HG02970 (cell line): ENCODE results near the gene ADAM22.

Experiments used
- ATAC-seq: cut with Tn5 transposase; IDR thresholded peaks from one replicate; pipeline ENCODE4 v1.9.1; 2021; ENCODE audit warnings: mild to moderate bottlenecking, moderate library complexity, moderate number of reproducible peaks; ENCODE audit not compliant: unreplicated experiment, low FRiP score

Gene ADAM22

DNA sequence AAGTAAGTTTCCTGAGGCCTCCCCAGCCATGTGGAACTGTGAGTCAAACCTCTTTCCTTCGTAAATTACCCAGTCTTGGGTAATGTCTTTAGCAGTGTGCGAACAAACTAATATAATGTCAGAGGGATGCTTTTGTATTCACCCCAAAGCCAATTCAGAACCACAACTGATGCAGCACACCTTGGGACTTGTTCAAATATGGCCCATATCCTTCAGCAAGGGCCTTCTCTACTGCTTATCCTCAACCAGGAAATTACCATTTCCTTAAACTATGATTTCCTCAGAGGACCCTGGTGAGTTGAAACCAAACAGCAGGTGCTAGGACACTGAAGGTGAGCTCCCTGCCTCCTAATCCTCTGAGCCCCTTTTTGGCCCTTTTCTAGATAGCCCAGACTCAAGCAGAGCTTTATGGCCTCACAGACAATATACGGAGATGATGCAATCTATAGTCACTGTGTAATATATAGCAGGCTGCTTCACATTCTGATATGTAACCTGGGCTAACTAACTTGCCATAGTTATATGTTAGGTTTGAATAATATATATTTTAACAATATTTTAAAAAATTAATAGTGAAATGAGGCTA is 270.6 kb downstream of the ADAM22 start:
- no peak for ATAC-seq

DNA sequence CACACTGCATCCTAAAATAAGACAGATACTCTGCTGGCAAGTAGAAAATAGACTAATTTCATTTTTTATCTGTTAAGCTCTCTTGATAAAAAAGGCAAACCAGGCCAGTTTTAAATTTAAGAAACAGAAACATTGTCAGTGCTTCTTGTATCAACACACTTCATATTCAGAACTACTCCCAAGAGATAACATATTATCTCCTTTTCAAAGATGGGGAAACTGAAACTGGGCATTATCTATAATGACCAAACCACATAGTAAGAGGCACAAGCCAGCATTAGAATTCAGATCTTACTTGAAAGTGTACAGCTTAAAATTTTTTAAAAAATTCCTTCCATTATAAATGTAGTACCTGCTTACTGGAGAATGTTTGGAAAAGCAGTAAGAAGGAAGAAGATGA is 271.1 kb downstream of the ADAM22 start:
- no peak for ATAC-seq

DNA sequence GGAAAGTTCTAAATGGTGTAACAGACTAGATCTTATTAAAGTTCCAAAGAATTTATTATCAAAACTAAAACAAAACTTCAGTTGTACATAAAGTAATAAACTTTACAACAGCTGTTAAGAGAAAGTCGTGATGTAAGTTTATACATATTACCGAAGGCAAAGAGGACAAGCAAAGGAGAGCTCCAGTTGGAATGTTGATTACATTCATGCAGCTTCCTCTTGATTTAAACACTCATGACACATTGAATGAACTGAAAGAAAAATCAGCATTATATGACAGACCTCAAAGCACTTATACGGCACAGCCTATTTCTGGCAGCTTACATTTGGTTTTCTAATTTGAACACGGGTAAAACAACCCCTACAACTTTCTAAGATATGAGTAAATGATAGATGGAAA is 272.2 kb downstream of the ADAM22 start:
- no peak for ATAC-seq

DNA sequence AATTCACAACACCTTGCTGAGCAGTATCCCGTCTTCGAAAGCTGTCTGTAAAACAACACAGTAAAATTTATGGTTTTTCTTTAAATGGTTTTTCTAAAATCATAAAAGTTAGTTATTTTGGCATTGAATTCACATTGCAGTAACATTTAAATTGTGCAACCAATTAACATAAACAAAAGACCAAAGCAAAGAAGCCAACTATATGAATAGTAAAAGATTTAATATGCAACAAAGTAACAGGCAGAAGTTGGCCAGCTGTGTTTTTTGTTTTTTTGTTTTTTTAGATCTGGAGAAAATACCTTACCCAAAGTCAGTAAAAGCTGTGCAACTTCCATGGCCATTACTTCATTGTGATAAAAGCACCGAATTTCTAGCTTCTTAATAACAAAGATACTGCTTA is 274.5 kb downstream of the ADAM22 start:
- no peak for ATAC-seq

DNA sequence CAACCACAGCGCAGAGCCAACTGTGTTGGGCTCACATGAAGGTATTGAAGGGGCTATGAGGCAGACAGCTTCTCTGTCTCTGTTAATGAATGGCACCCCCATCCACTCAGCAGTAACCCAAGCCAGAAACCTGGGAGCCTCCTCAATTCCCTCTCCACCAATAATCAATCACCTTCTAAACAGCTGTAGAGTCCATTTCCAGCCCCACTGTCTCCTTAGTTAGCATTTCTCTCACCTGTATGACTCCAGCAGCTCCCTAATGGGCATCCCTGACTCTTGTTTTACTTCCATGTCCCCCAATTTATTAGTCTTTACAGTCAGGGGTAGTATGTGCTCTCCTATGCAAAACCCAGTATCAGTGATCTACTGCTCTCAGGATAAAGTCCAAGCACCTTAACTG is 278.9 kb downstream of the ADAM22 start:
- no peak for ATAC-seq

DNA sequence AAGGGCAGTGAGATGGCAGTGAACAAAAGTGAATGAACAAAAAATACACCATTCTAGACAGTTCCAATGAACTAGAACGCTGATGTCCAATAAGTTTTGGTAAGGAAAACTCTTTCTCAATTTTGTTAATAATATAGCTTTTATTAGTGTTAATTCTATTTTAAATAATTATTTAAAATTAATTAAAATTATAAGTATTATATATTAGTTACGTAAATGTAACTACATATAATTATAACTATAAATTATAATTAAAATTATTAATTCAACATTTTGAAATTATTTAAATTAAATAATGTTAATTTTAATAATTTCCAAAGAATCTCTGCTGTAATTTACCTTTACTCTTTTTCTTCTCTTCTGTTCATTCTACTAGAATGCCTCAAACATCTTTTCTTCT is 280.4 kb downstream of the ADAM22 start:
- no peak for ATAC-seq

DNA sequence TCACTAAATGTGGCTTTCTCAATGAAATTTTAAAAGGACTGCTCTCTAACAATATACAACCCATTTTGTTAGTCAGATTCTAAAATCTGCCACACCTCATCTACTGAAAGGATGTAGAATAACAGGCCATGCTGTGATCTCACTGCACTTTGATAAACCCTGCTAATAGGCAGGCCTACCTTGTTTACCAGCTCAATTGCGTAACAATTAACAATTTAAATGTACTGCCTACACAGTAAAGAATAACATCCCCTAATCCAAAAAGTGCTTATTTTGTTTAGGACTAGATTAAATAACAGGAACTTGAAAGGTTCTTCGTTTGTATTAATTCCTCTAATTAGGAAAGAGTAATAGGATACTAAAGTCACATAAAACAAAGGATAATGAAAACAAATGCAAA is 281.2 kb downstream of the ADAM22 start:
- no peak for ATAC-seq

DNA sequence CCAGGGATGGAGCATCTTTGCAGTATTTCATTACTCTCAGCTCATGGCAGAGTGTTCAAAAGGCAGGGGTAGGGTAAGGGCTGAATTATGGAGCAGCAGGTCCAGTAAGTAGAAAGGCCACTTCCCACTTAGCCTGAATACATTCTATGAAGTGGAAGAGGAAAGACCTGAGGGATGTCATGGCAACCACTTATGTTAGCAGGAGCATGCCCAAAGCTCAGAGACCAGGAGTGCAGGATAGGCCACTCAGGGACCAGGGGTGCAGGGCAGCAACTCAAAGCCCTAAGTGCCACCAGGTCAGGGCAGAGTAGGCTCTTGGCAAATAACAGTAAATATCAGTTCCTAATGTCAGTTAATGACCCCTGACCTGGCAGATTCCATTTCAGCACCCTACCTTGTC is 282.2 kb downstream of the ADAM22 start:
- no peak for ATAC-seq

DNA sequence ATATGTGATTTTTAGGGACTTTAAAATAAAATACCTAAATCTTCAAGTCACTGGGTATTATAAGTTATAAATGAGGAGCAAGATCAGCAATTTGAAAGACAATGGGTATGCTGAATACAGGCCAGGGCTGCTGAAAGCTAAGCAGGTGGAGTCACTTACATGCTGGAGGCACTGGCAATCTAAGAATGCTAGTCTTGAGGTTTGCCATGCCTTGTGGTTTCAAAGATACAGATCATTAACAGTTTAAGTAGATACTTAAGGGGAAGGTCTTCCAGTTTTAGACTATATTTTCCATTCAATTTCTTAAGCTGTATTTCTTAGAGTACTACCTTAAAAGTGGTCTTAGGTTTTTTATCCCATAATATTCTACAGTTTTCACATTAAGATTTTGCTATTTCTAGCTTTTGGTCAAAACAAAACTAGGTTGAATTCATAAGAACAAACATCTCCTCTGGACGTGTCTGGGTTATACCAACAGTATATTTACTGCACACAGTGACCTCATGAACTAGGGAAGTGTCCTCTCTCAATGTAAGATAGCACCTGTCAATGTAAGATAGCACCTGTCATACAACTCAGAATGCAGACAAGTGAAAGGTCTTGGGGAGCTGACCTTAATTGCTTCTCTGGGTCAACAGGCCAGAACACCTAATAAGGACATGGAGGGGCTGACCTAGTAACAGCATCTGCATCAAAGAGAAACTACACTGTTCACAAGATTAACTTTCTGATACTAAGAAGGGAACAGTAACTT is 283.8 kb downstream of the ADAM22 start:
- peak; percentile 75 for ATAC-seq

DNA sequence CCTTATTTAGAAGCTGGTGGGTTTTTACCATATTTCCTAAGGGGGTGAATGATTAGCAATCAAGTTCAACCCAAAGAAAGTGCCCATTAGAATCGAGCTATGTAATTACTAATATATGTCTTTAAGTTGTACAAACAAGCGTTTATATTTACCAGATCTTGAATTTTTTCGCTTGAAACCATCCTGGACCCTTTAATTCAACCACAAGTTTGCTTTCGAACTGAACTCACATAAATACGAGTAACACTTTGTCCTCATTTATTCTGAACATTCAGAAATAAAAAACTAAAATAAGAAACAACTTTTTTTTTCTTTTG is 284.3 kb downstream of the ADAM22 start:
- ATAC-seq: no peak

DNA sequence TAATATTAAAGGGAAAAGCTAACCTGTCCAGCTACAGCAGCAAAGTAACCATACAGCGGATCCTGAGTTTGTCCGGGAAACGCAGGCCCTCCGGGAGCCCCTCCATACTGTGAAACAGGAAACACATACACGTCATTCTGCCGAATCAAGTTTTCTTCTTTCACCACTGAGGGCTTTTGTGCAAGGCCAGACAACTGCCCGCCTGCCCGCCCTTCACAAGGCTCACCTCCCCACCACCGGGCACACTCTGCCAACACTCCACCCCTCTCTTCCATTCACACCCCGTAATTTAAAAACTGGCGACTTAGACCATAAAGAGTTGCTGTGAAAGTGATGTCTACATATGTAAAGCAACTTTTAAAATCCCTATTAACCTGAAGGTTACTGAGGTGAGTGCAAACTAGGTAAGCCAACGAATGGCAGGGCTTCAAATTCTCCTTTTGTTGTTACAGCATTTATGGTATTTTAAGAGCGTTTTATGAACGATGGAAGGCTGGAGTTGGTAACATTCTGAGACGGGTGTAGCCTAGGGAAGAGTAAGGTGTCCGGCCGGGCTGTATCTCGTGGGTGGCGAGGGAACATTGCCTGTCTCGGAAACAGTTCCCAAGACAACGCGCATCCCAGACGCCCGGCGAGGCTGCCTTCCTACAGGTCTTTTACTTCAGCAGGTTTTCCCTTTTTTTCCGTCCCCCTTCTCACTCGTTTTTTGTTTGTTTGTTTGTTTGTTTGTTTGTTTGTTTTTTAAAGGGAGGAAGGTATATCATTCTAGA is 285.0 kb downstream of the ADAM22 start:
- peak; percentile 35 for ATAC-seq

DNA sequence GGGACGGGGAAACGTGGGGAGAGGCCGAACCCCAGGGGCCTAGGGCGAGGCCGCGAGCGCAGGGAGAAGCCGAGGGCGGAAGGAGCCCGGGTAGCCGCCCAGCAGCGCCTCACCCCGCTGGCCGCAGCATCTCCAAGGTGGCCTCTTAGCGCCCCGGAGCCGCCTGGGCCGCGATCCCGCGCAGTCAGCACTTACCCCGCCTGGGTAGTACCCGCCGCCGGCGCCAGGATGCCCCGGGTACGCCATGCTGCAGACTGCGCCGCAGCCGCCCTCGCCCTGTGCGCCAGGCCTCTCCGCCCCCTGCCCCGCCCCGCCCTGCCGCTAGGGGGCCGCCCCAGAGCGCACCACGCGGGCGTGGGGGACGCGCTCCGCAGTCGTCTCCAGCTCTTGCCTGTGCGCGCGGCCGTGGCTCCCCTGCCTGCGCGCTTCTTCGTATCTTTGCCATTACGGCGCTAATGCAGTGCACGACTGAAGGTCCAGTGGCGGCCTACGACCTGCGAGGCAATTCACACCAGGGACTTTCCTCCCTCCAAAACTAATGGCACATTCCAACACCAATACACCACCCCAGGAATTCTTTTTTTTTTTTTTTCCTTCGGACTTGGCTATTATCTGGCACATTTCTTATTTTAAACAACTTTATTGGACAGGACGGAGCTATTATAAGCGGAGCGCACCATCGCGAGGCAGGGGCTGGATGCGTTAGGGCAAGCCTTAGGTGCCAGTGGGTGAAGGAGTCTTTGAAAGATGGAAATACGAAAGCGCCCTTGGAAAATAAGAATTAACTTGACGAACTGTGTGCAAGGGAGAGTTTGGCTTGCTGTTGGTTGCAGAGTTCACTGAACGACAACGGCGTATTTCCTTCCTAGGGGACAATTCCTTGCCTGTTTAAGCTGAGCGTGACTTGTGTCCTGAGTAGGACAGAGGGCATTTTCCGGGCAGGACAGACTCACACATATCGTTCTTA is 286.0 kb downstream of the ADAM22 start, which contains the start of gene SRI:
Gene SRI (minus strand): TSS at position 258 of the 967 bp plus-strand sequence. CDS start 12 bp downstream, at position 246.
- ATAC-seq: peak; percentile 71

DNA sequence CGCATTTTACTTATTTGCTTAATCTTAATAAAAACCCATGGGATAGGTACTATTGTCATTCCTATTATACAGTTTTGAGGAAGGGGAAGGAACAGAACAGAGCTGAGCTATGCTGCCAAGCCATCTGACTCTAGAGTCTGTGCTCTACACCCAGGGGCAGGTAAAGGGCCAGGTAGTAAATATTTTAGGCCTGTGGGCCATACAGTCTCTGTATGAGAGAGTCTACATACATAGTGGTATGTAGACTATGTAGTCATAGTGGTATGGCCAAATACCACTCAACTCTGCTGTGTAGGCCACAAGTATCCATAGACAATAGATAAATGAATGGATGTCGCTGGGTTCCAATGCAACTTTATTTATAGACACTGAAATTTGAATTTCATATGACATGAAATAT is 289.2 kb downstream of the ADAM22 start:
- ATAC-seq: no peak

DNA sequence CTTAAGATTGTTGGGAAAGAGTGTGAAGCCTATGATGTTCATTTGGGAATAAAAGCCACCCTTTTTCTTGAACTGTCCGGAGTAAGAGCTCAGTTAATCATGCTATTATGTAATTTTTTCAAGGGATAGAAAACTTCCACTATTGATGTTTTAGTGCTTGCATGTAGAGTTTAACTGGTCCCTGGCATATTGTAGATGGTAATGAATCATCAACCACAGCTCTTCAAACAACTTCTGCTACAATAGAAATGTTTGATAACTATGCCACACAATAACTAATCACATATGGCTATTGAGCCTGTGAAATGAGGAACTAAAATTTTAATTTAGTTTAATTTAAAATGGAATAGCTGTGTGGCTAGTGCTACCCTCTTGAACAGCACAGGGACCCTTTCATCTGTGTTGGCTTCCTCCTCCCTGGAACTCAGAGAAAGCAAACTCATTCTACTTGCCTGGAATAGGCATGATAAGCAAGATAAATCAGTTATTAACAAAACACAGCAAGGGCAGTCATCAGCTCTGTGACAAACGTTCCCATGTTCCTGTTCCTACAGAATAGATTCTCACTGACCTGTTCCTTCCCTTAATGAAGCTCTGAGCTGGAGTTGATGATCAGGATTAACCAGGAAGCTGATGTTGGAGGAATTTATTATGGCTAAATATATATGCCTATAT is 290.7 kb downstream of the ADAM22 start:
- ATAC-seq: no peak

DNA sequence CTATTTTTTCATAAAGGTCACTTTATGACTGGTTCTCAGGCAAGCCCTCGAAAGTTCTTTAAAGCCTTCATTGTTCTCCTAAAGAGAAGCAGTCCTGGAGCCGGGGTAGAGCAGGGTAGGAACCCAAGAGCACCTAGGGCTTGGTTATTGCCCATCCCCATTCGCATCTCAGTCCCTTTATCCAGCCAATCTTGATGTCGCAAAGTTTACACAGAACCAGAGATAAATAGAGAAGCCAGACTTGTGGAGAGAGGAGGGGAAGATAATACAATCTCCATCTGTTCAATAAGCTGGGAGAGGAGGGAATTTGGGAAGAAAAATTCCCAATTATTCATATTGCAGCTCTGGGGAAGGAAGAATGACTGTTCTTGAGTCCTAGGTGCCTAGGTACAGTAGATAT is 292.1 kb downstream of the ADAM22 start:
- ATAC-seq: no peak

DNA sequence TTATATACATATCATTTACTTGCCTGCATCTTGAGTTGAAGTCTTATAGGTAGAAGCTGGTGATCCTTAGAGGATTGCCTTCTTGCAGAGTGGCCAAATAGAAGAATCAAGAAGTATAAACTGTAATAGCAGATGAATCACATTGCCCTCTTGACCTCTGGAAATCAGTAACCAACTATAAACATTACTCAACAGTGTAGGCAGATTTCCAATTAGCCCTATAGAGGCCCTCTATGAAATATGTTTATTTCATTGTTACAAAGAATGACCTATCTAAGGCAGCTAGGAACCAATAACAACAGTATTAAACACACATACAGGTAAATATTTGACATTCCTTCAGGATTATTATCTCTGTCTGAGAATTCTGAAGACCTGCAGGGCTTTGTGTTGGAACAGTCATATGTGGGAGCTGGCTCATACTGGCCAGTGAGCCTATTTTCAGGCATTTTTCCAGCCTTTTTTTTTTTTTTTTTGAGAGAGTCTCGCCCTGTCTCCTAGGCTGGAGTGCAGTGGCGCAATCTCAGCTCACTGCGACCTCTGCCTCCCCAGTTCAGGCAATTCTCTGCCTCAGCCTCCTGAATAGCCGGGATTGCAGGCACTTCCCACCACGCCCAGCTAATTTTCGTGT is 292.9 kb downstream of the ADAM22 start:
- ATAC-seq: no peak

DNA sequence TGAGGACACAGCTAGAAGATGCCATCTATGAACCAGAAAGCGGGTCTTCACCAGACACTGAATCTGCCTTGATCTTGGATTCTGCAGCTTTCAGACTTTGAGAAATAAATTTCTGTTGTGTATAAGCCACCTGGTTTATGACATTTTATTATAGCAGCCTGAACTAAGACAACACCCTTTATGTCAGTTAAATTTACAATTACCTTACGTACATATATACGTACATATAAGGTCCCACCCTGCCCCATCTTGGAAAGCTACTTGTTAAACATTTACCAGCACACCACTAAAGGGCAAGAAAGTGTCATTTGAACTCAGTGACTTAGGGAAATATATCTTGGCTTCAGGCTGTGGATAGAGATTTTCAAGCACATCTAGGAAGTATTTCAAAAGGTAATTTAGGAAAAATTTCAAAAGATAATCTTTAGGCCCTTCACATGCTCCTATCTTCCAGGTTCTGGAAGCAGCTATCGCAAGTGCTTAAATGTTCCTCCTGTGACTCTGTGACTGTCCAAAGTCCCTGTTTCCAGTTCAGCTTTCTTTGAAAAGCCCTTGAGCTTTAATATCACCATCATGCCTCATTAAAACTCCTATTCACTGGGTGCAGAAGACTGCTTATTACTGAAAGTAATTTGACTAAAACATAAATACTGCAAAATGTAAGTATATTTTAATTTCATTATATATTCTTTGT is 295.4 kb downstream of the ADAM22 start:
- no peak for ATAC-seq

DNA sequence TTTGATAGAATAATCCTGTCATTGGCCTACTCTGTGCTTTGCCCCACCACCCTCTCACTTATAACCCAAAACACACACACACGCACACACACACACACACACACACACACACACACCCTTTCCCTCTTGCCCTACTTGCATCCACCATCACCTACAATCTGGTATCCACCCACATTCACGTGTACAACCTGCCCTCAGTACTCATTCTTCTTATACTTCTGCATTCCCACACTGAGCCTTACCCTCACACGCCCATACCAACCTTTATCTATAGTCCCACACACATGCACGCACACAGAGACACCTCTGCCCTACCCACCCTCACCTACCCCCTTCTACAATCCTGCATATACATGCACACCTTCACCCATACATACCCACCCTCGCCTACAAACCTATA is 296.6 kb downstream of the ADAM22 start:
- no peak for ATAC-seq

DNA sequence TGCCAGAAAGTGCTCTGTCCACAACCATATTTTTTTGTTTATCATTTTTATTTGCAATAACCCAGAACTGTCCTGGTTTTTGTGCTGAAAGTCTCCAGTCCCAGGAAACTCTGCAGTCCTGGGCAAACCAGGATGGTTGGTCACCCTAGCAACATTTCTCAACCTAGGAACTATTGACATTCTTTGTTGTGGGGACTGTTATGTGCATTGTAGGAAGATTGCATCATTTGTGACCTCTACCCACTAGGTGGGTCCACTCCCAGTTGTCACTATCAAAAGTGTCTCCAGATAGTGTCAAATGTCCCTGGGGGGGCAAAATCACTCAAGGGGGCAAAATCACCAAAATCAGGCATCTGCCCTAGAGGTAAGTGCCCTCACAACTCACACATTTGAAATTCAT is 299.8 kb downstream of the ADAM22 start:
- ATAC-seq: no peak
